NB4 (cell line): ENCODE measurements around the gene TNIP2.

ENCODE experiments used
- DNase-seq: peaks from one replicate; pipeline ENCODE4 v3.0.0; 2010; ENCODE audit warnings: low read depth
- H3K4me3 ChIP-seq: one replicate; pipeline ENCODE4 v1.5.1; 2011; ENCODE audit warnings: mild to moderate bottlenecking, low read depth, low read length, moderate library complexity
- CTCF ChIP-seq: IDR thresholded peaks from one replicate; pipeline ENCODE4 v1.5.1; 2012; ENCODE audit warnings: low read depth, low read length
- MAX ChIP-seq: IDR thresholded peaks from 2 replicates; pipeline ENCODE4 v1.6.1; 2011; ENCODE audit warnings: low read depth, low read length
- MYC ChIP-seq: IDR thresholded peaks from 2 replicates; pipeline ENCODE4 v1.6.1; 2011; ENCODE audit warnings: low read depth, low read length
- POLR2A ChIP-seq: IDR thresholded peaks from 2 replicates; pipeline ENCODE4 v1.6.1; 2011; ENCODE audit warnings: mild to moderate bottlenecking; ENCODE audit not compliant: insufficient read length; ENCODE audit errors: extremely low read depth

Gene TNIP2

DNA sequence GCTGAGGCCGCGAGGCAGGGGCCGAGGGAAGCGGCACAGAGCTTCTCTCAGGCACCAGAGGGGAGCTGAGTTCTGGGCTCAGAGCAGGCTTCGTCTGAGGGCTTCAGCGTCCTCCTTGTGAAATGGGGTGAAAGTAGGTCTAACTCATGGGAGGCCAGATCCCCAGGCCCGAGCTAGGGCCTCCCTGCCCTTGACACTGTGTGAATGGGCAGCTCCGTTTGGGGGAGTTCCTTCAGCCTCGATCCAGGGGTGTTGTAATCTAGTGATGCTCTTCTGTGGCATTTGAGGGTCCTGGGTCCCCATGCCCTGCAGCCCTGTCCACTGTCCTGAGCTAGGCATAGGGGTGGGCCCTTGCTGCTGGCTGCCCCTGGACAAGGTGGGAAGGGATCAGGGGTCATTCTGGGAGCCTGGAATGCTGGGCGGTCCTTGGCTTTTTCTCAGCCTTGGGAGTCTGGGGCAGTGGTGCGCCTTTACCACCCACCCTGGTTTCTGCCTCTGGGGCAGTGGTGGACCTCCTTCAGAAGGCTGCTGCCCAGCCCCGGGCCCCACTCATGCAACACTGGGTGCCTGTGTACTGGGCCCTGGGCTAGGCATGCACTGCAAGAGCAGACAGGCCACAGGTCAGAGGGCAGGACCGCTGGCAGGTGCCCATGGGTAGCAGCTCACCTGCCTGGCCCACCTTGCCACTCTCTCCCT is 40.9 kb upstream of the TNIP2 start:
- TF ChIP-seq MAX, result no peak
- TF ChIP-seq CTCF, result no peak
- no peak for TF ChIP-seq POLR2A
- no peak for TF ChIP-seq MYC
- H3K4me3 ChIP-seq, result no peak overlapping the region
- DNase-seq, result peak; percentile 14

DNA sequence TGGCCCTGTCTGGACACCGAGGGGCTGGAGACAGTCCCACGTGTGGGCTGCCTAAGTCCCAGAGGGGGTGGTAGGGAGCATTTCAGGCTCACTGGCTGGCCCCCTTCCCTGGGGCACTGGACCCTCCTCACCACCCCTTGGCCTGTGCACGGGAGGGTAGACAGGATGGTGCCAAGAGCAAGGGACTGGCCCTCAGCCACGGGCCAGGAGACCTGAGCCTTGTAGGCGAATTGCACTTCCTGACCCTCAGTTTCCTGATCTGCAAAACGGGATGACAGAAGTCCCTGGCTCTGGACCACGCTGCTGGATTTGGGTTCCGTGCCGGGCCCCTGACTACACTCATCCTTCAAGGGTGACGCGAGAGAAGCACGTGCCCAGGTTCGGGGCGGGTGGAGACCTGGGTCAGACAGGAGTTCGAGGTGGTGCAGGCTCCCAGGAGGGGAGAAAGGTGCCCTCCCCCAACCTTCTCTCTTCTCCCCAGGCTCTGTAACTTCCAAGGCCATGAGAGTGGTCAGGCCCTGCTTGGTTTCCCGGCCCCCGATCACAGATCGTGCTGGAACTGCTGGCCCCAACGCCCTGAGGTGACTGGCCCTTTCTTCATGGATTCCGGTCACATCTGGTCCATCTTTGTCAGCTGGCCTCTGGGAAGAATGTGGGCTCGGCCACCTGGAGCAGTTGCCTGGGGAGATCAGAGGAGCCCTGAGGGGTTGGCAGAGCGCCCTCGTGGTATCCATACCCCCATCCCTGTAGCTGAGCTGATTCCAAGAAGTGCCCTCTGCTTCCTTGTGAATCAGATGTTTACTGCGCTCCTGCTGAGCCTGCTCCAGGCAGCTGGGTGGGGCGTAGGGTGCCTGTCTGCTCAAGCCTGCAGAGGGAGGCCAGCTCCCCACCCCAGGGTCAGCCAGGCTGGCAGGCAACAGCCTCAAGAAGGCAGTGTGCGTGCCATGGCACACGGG is 40.0 kb upstream of the TNIP2 start:
- TF ChIP-seq MYC, result no peak
- no peak for TF ChIP-seq MAX
- no peak for TF ChIP-seq CTCF
- no peak for TF ChIP-seq POLR2A
- no peak overlapping the region for H3K4me3 ChIP-seq
- peak; percentile 5 for DNase-seq

DNA sequence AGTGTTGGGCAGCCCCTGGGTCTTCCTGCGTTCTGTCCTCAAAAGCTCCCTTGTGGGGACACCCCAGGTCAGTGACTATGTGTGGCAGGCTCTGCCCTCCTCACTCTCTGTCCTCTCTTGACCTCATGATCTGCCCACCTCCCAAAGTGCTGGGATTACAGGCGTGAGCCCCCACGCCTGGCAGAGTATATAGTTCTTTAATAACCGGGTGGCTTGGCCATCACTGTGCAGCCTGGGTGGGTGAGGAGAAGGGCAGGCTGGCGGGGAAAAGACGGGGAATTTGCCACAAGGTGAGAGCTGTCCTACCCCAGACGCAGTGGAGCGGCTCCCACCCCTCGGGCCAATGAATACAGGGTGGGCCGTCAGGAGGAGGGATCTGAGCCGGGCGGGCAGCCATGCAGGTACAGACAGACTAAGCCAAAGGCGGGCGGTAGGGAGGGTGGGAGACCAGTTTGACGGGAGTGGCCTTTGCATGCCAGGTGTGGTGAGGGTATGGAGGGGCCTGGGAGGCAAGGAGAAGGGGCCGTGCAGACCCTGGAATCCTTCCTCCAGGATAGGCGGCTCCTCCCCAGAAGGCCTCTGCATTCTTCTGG is 39.3 kb upstream of the TNIP2 start:
- no peak overlapping the region for H3K4me3 ChIP-seq
- TF ChIP-seq MYC (no peak), POLR2A (no peak), MAX (no peak), CTCF (no peak)
- DNase-seq, result no peak

DNA sequence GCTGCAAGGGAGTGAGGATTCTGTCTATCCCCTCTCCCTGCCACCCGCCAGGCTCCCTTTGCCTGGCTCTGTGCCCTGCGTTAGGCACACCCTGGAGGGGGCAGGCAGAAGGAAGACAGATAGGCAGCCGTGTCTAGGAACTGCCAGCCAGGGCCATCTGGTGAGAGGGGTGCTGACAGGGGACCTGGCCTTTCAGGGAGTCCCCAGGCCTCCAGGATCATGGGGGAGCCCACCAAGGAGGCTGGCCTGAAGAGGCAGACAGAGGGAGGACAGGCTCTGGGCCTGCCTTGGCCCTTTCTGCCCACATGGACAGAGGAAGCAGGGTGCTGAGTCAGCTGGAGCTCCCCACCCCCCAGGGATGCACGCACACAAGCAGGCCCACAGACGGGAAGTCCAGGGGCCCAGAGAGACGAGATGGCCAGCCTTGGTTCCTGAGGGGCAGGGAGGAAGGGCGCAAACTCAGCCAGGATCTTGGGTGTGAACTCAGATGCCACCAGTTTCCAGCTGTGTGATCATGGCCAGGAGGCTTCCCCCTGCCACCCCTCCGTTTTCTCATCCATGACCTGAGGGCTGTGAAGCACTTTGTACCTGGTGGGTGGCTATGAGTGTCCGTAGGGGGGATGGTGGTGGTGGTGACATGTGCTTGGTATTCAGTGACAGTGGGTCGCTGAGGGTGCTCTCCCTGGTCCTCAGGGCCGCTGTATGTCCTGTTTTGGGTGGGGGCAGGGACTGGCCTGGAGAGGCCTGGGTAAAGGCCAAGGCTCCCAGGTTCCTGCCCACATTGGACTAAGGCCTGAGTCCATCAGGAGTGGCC is 38.6 kb upstream of the TNIP2 start:
- TF ChIP-seq MAX (no peak), MYC (no peak), CTCF (no peak), POLR2A (no peak)
- DNase-seq, result peak; percentile 74
- H3K4me3 ChIP-seq, result no peak overlapping the region
